GM19351 (cell line): Measurements from ENCODE around the gene PRKG1.
"Not testable (repeated sequence)": the region's sequence is repeated elsewhere in the genome, so short reads cannot be mapped to it uniquely, and the experiment has no call there.

Source experiments
- ATAC-seq: cut with Tn5 transposase; IDR thresholded peaks from one replicate; pipeline ENCODE4 v1.9.1; 2021; ENCODE audit warnings: mild to moderate bottlenecking, moderate library complexity; ENCODE audit not compliant: unreplicated experiment

The PRKG1 gene

DNA sequence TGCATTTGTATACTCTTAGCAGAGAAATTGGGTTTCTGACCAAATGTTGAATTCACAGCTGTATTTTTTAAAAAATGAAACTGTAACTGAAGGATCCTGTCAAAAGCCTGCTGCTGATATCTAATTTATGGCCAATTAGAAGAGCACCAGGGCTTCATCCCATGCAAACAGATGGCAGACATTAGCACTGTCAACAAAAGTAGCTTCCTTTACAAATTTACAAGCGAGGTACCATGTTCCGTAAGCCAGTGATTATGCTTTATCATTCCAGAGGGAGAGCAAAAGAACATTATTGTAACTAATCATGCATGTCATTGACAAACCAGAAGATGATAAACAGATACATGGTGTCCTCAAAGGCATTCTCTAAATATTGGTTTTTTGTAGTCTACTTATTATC, 1062.6 kb downstream of the PRKG1 start:
- ATAC-seq = no peak

GRCh38 chr10:52143338-52143737, 1069.1 kb downstream of the PRKG1 start:
- no peak for ATAC-seq

GRCh38 chr10:52145636-52146035, 1071.3 kb downstream of the PRKG1 start:
- ATAC-seq = no peak

GRCh38 chr10:52146766-52147165, 1072.5 kb downstream of the PRKG1 start:
- ATAC-seq = no peak

GRCh38 chr10:52170776-52171175, 1096.5 kb downstream of the PRKG1 start:
- ATAC-seq = no peak

DNA sequence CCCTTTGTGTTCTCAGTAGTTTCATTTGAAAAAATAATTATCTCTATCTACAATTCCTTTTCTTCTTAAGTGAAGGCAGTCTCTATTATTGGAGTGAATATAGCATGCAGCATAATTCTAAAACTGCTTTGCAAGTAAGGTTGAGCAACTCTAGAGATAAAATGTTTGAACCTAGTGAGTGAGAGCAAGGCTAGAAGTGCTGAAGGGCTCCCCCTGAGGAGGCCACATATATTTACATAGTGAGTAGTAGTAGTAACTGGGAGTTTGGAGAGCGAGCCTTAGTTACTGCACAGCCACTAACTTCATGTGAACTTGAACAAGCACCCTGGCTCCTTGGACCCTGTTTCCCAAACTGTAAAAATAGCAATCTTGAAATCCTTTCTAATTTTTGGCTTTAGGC, 1098.3 kb downstream of the PRKG1 start:
- ATAC-seq = no peak

DNA sequence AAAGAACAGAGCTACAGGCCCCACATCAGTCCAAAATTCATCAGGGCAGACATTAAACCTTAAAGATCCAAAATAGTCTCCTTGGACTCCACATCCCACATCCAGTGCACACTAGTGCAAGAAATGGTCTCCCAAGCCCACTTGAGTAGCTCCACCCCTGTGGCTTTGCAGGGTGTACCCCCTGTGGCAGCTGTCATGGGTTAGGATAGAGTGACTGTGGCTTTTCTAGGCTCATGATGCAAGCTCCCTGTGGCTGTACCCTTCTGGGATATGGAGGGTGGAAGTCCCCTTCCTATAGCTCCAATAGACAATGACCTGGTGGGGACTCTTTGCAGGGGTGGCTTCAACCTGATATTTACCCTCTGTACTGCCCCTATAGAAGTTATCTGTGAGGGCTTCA, 1111.0 kb downstream of the PRKG1 start:
- ATAC-seq = no peak

DNA sequence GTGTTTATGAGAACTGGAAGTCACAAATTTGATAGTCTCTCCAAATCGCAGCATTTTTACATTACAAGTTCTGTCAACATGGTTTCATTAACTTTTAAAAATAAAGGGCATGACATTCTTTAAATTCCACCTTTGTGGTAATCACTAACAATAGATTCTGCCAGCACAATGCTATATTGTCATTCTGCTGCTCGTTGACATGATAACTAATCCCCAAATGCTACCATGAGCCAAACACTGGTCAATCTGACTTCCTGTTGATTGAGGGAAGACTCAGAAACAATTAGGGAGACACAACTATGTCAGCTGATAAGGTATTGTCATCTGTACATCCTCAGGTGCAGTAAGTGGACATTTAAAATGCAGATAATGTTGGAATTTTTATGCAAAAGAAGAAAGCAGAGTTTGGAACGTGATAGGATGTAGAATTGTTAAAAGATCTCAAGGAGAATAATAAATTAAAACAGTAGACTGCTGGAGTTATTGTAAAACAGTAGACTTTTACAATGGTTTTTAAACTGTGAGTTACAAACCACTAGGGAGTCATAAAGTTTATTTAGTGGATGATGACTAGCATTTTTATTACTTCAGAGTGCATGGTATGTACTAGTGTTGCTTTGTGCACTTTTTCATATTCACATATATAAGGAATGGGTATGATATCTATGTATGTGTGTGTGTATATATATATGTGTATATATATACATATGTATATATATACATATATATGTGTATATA, 1113.4 kb downstream of the PRKG1 start:
- no peak for ATAC-seq

DNA sequence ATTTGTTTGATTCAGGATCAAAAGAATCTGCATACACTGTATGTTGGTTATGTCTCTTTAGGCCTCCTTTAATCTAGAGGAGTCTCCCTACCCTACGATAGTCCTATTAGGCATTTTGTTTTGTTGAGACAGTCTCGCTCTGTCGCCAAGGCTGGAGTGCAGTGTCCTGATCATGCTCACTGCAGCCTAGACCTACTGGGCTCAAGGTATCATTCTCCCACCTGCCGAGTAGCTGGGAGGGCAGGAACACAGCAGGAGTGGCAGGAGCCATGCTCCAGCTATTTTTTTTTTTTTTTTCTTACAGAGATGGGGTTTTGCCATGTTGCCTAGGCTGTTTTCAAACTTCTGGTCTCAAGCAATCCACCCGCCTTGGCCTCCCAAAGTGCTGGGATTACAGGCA, 1116.8 kb downstream of the PRKG1 start:
- ATAC-seq = no peak

DNA sequence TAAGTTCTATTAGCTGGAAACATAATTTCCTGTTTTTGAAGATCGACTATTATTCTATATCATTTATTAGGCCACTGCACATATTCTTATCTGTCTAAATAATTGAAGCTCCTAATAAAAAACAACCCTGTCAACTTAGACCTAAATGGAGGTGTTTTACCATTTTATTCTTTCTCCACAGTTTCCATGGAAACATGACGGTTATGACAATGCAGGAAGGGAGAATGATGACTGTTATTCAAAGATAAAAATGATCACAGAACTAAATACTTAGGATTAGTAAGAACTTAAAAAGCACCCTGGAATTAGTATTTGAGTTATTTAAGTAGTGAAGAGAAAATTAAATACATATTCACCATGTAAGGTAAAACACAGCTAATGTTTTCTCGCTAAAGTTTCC, 1119.9 kb downstream of the PRKG1 start:
- ATAC-seq = no peak

GRCh38 chr10:52194716-52195115, 1120.4 kb downstream of the PRKG1 start:
- ATAC-seq = no peak

DNA sequence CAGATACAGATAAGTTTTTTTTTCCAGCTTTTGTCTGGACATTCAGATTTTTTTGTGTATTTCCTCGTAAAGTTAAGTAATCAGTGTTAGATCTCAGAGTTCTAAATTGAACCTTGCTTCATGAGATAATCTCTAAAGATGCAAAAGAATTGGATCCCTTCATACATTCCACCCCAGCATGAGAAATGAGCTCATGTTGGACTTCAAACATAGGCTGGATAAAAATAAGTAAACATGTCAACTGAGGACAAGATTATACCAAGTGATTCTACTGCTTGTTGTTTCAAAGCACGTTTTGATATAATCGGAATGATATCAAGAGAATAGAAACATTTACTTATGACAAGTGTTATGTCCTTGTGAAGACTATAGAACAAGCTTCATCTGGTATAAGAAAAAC, 1122.8 kb downstream of the PRKG1 start:
- no peak for ATAC-seq

GRCh38 chr10:52198540-52198939, 1124.3 kb downstream of the PRKG1 start:
- ATAC-seq = no peak

DNA sequence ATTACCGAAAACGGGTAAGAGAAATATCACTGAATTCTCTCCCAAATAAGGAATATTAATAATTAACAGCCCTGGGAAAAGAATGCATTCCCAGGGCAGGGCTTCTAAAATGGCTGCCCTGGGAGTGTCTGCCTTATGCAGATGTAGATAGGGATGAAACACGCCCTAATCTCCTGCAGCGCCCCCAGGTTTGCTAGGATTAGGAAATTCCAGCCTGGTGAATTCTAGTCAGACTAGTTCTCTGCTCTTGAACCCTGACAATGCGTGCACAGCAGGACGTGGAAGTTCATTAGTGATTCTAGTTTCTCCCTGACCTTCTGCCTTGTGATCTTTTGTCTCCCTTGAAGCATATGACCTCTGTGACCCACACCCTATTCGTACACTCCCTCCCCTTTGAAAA, 1130.6 kb downstream of the PRKG1 start:
- ATAC-seq = not testable (repeated sequence)

DNA sequence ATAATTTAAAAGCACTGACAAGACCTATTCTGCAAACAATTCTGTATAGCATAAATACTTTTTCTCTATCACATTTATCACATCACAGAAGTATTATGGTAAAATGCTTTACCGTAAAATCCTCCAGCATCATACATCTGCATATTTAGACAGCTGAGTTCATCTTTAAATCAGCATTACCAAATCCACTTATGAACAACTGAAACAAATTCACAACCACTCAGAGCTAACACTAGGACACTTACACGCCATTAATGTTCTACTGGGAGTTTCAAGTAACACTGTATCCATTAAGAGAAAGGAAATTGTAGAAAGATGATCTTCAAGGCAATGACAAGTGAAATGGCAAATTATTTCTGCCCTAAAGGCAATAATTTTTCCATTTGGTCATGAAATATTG, 1134.1 kb downstream of the PRKG1 start:
- ATAC-seq = no peak

DNA sequence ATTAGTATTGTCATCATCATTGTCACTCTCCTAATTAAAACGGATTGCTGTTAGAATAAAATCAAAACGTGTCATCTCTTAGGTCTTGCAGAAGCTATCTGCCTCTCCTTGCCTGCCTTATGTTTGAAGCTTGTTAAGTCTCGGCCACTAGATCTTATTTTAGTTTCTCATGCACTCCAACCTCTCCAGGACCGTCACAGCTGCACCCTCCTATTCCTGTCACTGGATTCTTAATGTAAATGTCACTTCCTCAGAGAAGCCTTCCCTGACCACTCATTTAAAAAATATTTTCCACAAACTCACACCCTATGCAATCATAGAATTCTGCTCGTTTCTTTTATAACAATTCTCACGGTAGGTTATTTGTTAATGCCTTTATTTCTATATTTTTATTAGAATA, 1135.9 kb downstream of the PRKG1 start:
- ATAC-seq = no peak

DNA sequence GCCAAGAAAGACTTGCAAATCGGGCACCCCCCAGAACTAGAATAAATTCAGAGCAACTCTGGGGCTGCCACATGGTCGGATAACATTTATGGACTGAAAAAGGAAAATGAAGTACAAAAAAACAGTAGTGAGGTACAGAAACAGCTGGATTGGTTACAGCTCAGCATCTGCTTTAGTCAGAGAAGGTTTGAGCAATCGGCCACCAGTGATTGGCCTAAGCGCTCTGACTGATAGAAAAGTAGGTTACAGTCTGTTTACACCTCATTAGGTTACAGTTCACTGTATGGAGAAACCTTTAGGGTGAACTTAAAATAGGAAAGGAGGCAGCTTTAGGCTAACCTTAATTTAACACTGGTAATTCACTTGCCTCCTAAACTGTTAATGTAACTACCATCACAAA, 1137.8 kb downstream of the PRKG1 start:
- no peak for ATAC-seq

GRCh38 chr10:52212802-52213201, 1138.5 kb downstream of the PRKG1 start:
- ATAC-seq = no peak

DNA sequence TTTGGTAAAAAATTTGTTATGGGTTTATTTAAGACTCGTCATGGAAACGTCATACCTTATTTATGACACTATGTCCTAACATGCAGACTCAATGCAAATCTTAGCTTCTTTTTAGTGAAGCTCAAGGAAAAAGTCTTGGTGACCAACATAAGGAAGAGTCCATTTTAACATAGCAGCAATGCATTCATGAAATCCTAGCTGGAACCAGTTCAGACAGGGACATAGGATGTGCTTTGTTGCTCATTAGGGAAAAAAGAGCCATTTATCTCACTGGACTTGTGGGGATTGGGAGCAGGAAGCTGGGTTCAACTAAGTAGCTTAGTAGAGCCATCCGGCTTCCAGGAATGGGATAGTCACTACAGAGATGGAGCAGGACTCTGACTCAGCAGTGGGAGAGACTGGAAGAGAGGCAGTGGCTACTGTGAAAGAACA, 1139.0 kb downstream of the PRKG1 start:
- no peak for ATAC-seq

GRCh38 chr10:52215745-52216361, 1141.6 kb downstream of the PRKG1 start:
- peak; percentile 65 for ATAC-seq

DNA sequence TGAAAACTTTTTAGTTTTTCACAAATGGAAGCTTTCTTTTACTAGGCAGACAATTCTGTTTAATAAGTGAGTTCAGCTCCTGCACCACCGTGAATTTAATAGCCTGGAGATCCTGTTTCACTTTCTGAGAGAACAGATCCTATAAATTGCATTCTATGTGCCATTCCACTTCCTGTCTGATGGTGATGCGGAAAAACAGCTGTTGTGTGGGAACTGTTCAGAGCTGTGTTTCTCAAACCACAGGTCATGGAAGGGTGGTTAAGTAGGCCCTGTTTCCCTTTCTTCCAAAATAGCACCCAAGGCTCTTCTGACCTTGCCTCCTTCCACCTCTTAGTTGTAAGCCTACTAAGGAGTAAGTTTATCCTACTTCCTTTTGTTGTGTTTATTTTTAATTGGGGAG, 1142.6 kb downstream of the PRKG1 start:
- peak; percentile 67 for ATAC-seq

DNA sequence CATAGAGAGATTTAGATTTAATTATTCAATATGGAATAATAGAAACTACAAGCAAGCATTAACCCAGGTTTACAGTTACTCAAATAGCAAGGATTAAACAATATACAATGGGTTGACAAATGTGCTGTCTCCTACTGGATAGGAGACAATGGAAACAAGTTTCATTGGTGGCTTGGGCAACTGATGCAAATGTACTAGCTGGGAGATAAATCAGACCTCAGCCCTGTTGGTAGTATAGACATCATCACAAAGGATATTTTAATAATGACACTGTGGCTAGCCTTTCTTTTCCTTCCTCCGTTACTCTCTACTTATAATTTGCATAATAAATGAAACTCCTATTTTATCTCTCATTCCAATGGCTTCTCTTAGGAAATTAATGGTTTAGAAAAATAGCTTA, 1143.2 kb downstream of the PRKG1 start:
- no peak for ATAC-seq

DNA sequence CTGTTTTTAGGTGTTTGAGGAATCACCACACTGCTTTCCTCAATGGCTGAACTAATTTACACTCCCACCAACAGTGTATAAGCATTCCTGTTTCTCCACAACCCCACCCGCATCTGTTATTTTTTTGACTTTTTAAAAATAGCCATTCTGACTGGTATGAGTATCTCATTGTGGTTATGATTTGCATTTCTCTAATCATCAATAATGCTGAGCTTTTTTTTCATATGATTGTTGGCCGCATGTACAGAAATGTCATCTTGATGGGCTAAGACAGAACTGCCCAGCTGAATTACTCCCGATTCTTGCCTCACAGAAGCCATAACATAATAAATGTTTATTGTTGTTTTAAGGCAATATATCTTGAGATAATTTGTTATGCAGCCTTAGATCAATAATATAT, 1146.7 kb downstream of the PRKG1 start:
- ATAC-seq = no peak
